HG03066 (cell line): ENCODE measurements around the gene NFKBIZ.
"Not testable (repeated sequence)": the region's sequence is repeated elsewhere in the genome, so short reads cannot be mapped to it uniquely, and the experiment has no call there.

Experiments used
- ATAC-seq: cut with Tn5 transposase; IDR thresholded peaks from one replicate; pipeline ENCODE4 v1.9.1; 2021; ENCODE audit warnings: low read depth; ENCODE audit not compliant: unreplicated experiment

Gene NFKBIZ

DNA sequence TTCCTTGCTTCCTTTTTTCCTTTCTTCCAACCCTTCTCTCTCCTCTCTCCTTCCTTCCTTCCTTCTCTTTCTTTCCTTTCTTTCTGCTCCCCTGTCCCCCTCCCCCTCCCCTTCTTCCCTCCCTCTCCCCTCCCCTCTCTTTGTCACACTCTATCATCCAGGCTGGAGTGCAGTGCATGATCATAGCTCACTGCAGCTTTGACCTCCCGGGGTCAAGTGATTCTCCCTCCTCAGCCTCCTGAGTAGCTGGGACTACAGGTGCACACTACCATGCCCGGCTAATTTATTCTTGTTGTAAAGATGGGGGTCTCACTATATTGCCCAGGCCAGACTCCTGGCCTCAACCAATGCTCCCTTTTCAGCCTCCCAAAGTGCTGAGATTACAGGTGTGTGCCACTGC is 18.7 kb downstream of the NFKBIZ start:
- no peak for ATAC-seq

DNA sequence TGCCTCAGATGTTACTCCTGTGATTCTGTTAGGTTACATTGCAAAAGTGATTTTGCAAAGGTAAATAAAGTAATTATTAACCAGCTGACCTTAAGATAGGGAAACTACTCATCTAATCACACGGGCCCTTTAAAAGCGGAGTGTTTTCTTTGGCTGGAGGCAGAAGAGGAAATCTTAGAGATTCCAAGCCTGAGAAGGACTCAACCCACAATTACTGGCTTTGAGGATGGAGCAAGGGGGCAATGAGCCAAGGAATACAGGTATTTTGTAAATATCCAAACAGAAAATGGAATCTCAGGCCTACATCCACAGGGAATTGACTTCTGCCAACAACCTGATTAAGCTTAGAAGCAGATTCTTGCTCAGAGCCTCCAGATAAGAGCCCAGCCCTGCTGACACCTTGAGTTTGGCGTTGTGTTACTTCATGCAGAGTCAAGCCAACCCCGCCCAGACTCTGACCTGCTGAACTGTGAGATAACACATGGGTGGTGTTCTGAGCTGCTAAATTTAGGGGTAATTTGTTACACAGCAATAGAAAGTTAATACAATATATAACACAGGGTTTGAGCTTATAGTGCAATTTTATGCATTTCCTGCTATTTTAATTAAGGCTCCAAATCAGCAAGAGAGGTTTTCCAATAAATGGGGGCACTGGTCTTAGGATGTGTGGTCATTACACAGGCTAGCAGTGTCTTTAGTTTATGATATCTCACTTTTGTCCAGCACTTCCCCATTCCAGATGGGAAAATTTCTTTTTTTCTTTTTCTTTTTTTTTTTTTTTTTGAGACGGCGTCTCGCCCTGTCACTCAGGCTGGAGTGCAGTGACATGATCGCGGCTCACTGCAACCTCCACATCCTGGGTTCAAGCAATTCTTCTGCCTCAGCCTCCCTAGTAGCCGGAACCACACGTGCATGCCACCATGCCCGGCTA is 19.5 kb downstream of the NFKBIZ start:
- no peak for ATAC-seq

DNA sequence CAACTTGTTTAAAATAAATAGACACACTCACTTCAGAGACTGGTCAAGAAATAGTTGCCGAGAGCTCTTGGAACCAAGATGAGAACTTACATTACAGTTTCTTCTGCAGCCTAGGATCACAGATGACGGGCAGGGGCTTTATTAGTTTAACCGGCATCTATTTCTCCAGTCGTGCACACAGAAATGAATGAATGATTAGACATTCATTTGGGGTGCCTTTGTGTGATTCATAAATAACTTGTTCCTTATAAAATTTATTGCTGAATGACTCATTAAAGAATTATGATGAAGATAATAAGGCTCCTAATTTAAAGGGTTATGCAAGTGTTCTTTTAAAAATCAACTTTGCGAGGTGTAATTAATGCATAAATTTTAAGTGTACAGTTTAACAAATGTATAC is 20.8 kb downstream of the NFKBIZ start:
- no peak for ATAC-seq

DNA sequence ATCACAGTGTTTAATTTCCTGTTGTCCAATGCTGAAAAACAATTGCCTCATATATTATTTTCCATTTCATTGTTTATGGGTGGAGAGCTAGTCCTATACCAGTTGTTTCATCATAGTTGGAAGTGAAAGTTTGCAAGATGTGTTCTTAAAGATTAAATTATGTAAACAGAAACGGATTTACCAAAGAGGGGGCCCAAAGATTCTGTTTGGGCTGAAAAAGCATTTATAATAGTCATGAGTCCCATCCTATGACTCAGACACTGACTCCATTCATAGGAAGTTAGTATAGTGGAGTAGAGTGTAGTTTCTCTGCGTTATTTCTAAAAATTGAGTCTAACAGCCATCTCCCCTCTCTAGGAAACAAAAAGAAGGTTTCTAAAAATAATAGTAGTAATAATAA is 24.3 kb downstream of the NFKBIZ start:
- ATAC-seq: no peak

DNA sequence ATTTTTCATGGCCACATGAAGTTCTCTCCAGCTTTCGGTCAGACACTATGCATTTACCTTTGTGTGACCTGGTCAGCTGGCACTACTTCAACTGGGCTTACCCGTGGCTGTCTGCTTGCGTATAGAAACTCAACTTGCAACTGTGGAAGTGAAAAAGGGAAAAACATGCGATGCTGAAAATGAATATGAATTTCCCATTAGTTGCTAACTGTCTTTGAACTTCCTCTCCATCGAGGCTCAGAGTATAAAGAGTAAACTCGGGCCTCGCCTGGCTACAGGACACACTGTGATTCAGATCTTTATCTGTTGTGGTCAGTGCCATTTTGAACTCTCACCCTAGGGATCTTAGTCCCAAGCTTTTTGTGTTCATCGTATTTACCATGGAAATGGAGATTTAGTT is 26.8 kb downstream of the NFKBIZ start:
- ATAC-seq: no peak

DNA sequence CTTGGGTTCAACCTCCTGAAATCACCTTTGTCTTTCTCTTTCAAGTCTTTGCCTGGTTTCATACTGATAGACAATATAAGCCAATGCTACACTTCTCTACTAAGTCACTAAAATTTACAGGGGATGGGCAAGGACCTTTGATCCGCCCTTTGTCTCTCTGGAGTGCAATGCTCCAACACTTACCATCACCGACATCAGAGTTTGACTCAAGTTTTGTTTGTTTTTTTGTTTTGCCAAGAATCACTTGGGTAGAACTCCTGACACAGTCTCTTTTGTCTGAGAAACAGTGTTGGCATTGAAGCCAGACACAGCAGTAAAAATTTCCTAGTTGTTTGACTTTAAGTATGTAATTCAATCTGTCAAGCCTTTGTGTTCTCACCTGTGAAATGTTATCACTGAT is 29.3 kb downstream of the NFKBIZ start:
- ATAC-seq: no peak

DNA sequence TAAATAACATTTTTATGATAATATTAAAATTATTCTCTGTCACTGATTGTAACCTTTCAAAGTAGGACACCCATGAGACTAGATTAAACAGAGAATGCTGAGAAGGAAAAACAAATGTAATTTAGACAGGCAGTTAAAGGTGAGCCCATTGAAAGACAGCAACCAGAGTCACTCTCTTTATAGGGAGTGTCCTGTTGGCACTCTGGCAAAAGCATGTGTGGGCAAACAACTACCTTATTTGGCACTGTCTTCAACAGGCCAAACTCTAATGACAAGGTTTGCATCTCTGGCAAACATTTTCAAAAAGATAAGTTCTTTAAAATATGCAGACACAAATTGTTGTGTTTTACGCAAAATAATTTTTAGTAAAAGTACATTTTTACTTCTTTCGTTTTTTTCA is 29.8 kb downstream of the NFKBIZ start:
- ATAC-seq: no peak

DNA sequence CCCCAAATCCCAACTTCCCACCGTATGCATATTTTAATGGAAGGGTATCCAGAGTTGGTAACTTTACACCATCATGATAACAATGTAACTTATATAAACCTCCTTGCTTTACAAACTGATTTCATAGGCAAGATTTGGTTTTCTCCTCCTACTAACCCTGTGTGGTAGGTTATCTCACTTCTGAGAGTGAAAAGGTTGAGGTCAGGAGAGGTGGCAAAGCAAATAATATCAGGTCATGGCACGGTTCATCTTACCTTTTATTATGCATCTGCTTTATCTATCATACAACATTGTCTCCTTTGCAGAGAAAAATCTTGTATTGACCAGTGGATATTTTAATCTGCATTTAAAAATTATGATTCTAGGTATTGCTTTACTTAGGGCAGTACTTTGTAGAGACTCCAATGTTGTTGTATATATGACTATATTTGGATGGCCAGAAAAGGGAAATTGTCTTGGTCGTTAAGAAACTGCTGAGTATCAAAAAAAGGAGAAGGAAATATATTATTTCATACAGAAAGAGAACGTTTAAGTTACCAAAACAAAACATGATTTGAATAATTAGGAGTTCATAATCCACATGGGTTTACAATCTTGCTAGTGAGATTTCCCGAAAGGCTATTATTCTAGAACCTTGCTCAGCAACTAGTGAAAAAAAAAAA is 30.4 kb downstream of the NFKBIZ start:
- ATAC-seq: no peak

DNA sequence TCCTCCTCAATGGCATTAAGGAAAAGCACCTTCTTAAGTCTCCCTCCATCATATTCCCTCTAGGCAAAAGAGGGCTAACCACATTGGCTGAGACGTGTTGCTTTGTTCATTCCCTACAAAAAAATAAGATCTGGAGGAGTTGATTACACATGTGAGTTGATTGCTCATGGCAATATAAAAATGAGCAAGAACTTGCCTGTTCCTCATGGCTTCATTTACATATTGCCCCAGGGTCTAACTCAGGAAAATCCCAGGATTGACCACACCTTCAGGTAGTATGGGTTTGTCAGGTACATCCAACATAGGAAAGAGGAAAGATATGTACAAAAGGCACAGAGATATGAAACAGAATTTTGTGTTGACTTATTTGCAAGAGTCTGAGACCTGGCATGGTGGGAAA is 35.5 kb downstream of the NFKBIZ start:
- no peak for ATAC-seq

DNA sequence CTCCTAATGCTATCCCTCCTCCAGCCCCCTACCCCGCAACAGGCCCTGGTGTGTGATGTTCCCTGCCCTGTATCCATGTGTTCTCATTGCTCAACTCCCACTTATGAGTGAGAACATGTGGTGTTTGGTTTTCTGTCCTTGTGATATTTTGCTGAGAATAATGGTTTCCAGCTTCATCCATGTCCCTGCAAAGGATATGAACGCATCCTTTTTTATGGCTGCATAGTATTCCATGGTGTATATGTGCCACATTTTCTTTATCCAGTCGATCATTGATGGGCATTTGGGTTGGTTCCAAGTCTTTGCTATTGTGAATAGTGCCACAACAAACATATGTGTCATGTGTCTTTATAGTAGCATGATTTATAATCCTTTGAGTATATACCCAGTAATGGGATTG is 36.3 kb downstream of the NFKBIZ start:
- not testable (repeated sequence) for ATAC-seq

DNA sequence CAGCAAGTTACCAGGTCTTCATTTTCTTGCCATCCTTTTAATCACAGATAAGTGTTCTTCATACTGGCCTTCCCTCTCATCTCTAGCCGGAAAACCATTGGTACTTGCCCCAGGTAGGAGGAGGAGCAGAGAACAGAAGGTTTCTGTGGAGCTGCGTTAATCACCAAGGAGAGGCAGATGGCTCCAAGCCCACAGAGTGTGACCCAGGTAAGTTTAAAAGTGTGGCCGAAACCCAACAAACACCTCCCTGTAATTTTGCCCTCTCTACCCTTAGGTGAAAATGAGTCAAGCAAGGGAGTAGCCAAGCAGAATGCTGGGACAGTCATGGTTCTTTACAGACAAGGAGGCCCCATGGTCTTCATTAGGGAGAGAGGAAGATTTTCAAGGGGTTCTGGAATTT is 37.3 kb downstream of the NFKBIZ start:
- ATAC-seq: no peak

DNA sequence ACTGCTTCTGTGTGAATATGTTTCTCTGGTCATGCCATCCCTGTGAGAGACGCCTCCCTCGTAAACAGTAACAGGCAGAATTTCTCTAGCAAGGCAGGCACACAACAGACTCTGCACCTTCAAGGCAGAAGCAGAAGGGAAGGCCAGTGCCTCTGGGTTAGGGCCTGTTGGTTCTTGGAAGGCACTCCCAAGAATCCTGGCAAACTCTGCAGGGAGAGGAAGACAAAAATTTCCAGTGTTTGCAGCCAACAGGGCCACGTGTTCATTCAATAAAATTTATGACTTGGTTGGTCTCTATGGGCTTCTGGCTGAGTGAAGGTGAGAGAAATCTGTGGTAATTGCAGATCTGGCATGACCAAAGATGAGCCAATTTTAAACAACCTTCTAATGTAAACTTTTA is 39.3 kb downstream of the NFKBIZ start:
- no peak for ATAC-seq

DNA sequence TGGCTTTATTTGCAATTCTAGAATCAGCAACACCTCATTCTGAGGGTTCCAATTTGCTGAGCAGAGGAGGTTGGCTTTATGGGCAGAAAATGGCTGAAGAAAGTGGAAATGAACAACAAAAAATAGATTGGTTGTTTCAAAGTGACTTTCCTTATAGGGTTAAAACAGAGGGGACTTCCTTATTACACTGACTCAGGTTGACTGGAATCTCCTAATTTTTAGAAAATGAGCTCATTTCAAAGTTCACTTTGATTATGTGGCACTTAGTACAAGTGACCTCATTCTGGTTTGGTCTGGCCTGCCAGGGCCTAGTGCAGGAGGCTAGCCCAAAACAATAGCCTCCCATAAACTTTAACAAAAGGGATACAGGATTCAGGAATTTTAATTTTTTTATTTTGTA is 41.4 kb downstream of the NFKBIZ start:
- no peak for ATAC-seq

DNA sequence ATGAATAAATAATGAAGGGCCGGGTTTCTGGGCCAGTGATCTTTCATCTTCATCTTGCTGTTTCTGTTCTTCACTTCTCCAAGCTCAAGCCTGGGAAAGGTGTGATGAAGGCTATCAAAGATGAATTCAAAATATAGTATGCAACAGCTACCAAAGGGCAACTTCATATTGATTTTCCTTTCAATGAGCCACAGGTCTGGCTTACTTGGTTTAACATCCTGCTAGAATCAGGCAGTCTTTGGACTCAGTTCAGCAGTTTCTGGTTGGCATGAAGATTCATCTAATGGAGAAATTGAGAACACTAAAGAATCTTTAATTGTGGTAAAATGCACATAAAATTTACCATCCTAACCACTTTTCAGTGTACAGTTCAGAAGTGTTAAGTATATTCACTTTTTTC is 43.3 kb downstream of the NFKBIZ start:
- ATAC-seq: no peak

DNA sequence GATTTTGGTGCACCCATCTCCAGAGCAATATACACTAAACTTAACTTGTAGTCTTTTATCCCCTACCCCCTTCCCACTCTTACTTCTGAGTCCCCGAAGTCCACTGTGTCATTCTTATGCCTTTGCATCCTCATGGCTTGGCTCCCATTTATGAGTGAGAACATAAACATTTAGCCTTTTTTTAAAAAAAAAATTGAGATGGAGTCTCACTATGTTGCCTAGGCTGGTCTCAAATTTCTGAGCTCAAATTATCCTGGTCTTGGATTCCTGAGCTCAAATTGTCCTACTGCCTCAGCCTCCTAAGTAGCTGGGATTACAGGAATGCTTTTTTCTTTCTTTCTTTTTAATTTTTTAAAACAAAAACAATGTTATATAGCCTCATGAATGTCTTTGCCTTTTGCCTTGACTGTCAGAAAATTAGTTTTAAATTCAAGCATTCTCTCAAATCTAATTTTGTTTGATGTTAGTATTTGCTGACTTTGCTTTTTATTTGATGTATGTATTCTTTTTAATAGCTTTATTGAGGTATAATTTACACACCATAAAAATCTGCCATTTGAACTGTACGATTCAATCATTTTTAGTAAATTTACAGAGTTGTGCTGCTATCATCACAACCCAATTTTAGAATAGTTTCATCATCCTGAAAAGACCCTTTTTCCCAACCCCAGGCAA is 46.9 kb downstream of the NFKBIZ start:
- no peak for ATAC-seq

DNA sequence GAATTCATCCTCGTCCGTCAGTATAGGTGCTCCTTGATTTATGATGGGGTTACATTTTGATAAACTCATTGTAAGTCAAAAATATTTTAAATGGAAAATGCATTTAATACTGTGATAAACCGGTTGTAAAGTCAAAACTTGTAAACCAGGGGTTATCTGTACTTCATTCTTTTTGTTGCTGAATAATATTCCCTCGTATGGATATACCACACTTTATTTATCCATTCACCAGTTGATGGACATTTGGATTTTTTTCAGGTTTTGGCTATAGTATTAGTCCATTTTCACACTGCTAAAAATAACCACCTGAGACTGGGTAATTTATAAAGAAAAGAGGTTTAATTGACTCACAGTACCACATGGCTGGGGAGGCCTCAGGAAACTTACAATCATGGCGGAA is 47.7 kb downstream of the NFKBIZ start:
- ATAC-seq: no peak

DNA sequence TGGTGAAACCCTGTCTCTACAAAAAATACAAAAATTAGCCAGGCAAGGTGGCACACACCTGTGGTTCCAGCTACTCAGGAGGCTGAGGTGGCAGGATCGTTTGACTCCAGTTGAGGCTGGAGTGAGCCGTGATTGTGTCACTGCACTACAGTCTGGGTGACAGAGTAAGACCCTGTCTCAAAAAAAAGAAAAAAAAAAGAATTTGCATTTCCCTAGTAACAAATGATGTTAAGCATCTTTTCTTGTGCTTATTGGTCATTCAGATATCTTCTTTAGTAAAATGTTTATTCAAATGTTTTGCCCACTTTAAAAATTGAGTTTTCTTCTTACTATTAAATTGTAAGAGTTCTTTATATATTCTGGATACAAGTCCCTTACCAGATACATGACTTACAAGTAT is 48.7 kb downstream of the NFKBIZ start:
- no peak for ATAC-seq

DNA sequence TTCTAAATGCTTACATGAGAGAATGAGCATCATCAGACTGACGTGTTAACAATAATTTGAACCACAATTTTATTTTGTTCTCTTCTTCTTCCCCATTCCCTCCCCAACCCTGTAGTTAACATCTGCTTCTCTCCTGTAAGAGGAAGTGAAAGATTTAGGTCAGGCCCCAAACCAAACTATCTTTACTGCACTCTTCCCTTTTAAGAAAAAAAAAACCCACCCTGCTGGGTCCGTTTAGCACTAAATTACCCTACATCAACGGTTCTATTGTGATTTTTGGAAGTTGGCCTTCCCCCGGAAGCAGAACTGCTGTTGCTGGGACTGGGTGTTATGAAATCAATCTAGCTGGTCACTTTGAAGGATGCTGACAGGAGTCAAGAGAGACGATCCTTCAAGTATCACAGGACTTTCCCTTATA is 49.4 kb downstream of the NFKBIZ start:
- peak; percentile 89 for ATAC-seq

DNA sequence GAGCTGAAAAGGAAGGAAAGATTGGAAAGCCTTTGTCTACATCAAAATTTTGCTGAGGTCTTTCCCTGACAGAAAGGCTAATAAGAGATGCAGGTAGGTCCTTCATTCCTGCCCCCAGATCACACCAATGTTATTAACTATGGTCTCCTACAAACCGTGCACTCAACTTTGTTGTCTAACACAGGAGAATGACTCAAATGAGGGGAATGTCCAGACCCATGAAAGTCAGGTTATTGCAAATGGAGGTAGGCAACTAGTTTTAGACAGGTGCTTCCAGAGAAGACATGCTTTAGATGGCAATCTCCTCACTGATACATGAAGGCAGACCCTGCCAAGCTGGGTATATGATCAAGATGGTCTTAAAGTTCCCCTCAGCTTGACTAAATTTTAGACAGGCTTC is 51.0 kb downstream of the NFKBIZ start:
- no peak for ATAC-seq

DNA sequence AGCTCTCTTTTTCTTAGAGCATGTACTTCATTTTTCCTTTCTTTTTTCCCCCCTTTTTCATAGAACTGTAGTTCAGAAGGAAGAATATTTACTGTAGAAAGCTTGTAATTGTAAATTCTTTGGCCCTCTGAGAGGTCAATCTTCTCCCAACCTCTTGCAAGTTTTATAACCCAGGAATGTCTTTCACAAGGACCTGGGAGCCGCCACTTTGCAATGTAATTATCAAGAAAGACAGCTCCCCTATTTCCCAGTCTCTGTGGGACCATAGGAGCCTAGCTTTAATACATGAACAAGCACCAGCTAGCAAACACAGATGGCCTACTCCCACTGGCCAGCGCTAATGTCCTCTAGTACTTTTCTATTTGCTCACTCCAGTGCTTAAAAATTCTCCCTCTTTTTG is 51.4 kb downstream of the NFKBIZ start:
- ATAC-seq: no peak

DNA sequence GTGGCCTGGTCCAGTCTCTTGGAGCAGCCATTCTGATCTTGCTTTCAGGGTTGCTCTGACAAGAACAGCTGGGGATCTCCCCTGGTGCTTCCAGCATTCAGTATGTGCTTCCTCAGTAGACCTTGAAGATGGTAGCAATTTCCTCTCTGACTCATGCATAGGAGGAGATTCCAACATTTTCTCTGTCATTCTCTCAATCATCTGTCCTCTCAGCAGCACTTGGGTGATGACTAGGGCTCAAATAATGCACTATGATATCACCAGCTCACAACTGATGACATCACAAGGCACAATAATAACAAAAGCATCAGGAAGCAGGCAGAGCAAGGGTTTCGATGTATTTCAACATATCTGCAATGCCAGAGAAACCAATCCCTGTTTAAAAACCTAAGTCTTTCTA is 52.7 kb downstream of the NFKBIZ start:
- peak; percentile 46 for ATAC-seq

DNA sequence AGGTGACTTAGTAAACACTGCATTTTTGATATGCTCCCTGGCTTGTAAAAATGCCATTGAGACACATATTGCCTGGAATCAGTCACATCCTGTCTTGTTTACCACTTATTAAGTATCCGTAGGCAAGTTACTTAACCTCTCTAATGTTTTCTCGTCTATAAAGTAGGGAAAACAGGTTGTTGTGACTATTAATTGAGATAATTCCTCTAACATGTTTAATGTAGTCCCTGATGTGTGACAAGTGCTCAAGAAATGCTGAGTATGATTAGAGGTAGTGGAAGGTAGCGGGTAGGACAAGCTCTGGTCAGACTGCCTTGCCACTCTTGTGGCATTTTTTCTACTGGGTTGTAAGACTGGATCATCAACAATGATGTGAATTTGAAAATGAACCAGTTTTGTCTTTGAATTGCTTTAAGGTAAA is 54.1 kb downstream of the NFKBIZ start:
- no peak for ATAC-seq
